A549 (cell line): ENCODE measurements around the gene CCDC159.

Experiments
- CEBPB ChIP-seq, 2 experiments: fragments of >200 bp in 1 of 2; sonication (Bioruptor Twin) in 1 of 2; formaldehyde crosslinking in 1 of 2; IDR thresholded peaks; 2 replicates each; pipeline ENCODE4 v1.6.1; 2012 to 2016
- MAFK ChIP-seq: fragments of 450-650 bp; IDR thresholded peaks from 2 replicates; pipeline ENCODE4 v1.6.1; 2014; ENCODE audit not compliant: partially characterized antibody
- POLR2A ChIP-seq: IDR thresholded peaks from 2 replicates; pipeline ENCODE4 v1.6.1; 2012; ENCODE audit warnings: mild to moderate bottlenecking, low read length
- RAD21 ChIP-seq, 2 experiments: fragments of >200 bp in 1 of 2; sonication (Bioruptor Twin) in 1 of 2; formaldehyde crosslinking in 1 of 2; IDR thresholded peaks in 1 of 2; conservative IDR thresholded peaks in 1 of 2; 2 replicates in 1 of 2; 3 replicates in 1 of 2; pipeline ENCODE4 v1.6.1; 2012 to 2018; ENCODE audit warnings: inconsistent platforms in 1 of 2
- TF ChIP-seq, protein P1 (sequence below): fragments of >200 bp; sonication (Bioruptor Twin); formaldehyde crosslinking; IDR thresholded peaks from 3 replicates; pipeline ENCODE4 v1.5.1; 2016
- TF ChIP-seq, protein P2 (sequence below): fragments of 450-650 bp; IDR thresholded peaks from 2 replicates; pipeline ENCODE4 v1.6.1; 2014; ENCODE audit warnings: antibody characterized with exemption
- TF ChIP-seq, protein P3 (sequence below): IDR thresholded peaks from 2 replicates; pipeline ENCODE4 v1.6.1; 2012

DNA sequence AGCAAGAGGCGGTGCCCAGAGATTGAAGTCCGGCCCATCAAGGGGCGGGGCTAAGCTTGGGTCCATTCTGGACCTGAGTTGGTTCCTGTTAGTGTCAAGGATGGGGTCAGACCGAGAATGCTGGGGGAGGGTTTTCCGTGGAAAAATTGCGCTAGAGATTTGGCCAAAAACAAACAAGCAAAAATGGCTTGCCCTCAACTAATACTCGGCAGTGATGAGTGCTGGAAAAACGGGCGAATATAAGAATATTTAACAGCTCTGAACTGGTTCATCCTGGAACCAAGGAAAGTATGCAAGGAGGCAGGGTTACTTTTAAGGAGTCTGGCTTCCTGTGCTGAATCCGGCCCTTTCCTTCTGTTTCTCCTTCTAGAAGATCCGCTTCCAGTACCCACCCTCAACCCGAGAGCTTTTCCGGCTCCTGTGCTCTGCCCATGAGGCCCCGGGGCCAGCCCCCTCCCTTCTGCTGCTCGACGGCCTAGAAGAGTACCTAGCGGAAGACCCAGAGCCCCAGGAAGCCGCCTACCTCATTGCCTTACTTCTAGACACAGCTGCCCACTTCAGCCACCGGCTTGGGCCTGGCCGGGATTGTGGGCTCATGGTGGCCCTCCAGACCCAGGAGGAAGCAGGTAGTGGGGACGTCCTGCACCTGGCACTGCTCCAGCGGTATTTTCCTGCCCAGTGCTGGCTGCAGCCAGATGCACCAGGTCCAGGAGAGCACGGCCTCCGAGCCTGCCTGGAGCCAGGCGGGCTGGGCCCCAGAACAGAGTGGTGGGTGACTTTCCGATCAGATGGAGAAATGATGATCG is 29.0 kb downstream of the CCDC159 start:
- no peak for TF ChIP-seq MAFK
- no peak for TF ChIP-seq CEBPB (IDR thresholded peaks at IDR 0.05)
- TF ChIP-seq POLR2A, result no peak
- TF ChIP-seq, protein P1, sequence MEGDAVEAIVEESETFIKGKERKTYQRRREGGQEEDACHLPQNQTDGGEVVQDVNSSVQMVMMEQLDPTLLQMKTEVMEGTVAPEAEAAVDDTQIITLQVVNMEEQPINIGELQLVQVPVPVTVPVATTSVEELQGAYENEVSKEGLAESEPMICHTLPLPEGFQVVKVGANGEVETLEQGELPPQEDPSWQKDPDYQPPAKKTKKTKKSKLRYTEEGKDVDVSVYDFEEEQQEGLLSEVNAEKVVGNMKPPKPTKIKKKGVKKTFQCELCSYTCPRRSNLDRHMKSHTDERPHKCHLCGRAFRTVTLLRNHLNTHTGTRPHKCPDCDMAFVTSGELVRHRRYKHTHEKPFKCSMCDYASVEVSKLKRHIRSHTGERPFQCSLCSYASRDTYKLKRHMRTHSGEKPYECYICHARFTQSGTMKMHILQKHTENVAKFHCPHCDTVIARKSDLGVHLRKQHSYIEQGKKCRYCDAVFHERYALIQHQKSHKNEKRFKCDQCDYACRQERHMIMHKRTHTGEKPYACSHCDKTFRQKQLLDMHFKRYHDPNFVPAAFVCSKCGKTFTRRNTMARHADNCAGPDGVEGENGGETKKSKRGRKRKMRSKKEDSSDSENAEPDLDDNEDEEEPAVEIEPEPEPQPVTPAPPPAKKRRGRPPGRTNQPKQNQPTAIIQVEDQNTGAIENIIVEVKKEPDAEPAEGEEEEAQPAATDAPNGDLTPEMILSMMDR, result no peak
- TF ChIP-seq RAD21 (conservative IDR thresholded peaks at IDR 0.05 in 1 of 2, IDR thresholded peaks at IDR 0.05 in 1 of 2), result no peak
- TF ChIP-seq, protein P2, sequence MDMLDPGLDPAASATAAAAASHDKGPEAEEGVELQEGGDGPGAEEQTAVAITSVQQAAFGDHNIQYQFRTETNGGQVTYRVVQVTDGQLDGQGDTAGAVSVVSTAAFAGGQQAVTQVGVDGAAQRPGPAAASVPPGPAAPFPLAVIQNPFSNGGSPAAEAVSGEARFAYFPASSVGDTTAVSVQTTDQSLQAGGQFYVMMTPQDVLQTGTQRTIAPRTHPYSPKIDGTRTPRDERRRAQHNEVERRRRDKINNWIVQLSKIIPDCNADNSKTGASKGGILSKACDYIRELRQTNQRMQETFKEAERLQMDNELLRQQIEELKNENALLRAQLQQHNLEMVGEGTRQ, result no peak
- TF ChIP-seq, protein P3, sequence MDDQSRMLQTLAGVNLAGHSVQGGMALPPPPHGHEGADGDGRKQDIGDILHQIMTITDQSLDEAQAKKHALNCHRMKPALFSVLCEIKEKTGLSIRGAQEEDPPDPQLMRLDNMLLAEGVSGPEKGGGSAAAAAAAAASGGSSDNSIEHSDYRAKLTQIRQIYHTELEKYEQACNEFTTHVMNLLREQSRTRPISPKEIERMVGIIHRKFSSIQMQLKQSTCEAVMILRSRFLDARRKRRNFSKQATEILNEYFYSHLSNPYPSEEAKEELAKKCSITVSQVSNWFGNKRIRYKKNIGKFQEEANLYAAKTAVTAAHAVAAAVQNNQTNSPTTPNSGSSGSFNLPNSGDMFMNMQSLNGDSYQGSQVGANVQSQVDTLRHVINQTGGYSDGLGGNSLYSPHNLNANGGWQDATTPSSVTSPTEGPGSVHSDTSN, result no peak
